ENCODE measurements around the gene C3orf20.

C3orf20 gene

DNA sequence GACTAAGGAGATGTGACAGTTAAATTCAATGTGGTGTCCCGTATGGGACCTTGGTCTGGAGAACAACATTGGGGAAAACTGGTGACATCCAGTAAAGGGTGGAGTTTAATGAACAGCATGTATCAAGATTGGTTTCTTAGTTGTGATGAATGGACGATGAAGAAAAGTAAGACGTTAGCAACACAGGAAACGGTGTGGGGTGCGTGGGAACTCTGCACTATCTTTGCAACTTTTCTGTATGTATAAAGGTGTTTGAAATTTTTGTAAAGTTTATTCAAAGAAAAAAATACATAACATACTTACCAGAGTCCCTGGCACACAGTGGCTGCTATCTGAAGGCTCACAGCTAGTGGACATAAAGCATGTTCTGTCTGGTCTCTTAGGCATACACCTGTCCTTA is 29.5 kb upstream of the C3orf20 start:
- Histone ChIP-seq H3K36me3 (no peaks in the 10 kb centered on the region), H3K4me3 (no peak overlapping the region), H3K27ac (no peak overlapping the region), H3K27me3 (peaks cover 0 to 35% of the 10 kb centered on the region in 2 donors), H3K9me3 (no peaks in the 10 kb centered on the region), H3K4me1 (peaks cover 0 to 1% (median 0%) of the 10 kb centered on the region in 4 donors)
- TF ChIP-seq, protein P1, sequence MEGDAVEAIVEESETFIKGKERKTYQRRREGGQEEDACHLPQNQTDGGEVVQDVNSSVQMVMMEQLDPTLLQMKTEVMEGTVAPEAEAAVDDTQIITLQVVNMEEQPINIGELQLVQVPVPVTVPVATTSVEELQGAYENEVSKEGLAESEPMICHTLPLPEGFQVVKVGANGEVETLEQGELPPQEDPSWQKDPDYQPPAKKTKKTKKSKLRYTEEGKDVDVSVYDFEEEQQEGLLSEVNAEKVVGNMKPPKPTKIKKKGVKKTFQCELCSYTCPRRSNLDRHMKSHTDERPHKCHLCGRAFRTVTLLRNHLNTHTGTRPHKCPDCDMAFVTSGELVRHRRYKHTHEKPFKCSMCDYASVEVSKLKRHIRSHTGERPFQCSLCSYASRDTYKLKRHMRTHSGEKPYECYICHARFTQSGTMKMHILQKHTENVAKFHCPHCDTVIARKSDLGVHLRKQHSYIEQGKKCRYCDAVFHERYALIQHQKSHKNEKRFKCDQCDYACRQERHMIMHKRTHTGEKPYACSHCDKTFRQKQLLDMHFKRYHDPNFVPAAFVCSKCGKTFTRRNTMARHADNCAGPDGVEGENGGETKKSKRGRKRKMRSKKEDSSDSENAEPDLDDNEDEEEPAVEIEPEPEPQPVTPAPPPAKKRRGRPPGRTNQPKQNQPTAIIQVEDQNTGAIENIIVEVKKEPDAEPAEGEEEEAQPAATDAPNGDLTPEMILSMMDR (IDR thresholded peaks at IDR 0.05), result no peak
- intact Hi-C loops (cut with DNase I; ENCODE audit: low total_unique reads), result loop anchor here (10.0 kb wide), 1 partner anchor 751 kb away; no protein-coding TSS in a partner anchor
- no peak for DNase-seq

DNA sequence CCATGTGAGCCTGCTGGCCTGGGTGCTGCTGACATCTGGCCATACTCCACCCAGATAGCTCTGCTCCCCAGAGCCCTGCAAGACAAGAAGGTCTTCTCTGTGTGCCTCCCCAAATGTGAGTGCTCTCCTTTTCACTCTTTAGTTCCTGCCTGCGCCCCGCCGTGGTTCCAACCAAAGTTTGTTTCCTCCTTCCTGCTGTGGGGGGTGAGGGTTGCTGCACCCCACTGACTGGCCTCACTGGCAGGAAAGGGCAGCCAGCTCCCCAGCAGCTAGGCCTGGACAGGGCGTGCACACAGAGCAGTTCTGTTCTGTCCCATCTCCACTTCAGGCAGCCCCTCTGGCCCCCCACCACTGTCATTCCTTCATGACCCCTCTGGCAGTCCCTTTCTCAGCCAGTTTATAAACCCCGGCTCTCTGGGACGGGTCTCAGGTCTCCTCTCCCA is 28.8 kb upstream of the C3orf20 start:
- intact Hi-C loops (cut with DNase I; ENCODE audit: low total_unique reads), result loop anchor here (10.0 kb wide), 1 partner anchor 751 kb away; no protein-coding TSS in a partner anchor
- peaks cover 0 to 28% of the 10 kb centered on the region in 2 donors for H3K27me3 ChIP-seq
- H3K4me3 ChIP-seq, result no peak overlapping the region

DNA sequence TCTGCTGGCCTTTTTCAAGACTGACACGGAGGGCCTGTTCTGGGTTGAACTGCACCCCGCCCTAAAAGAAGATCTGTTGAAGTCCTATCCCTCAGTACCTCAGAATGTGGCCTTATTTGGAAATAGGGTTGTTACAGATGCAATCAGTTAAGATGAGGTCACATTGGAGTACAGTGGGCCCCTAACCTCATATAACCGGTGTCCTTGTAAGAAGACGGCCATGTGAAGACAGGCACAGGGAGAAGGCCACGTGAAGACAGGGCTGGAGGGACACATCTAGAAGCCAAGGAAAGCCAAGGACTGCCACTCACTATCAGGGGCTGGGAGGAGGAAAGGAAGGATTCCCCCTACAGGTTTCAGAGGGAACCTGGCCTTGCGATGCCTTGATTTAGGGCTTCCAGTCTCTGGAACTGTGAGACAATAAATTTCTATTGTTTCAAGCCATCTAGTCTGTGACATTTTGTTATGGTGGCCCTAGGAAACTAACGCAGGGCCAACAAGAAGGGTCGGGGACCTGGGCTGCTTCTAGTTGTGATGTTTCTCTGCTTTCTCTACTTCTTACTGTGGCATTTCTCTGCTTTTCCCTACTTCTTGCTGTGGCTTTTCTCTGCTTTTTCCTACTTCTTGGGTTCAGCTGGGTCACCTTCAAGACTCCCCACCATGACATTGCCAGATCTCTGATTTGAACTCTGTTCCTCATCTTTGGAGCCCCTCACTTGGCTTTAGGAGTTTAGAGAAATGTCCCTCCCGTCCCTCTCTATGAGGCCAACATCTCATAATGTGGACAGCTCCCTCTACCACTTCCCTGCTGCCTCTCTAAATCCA is 28.1 kb upstream of the C3orf20 start:
- H3K36me3 ChIP-seq, result no peaks in the 10 kb centered on the region
- H3K27me3 ChIP-seq, result peaks cover 0 to 21% of the 10 kb centered on the region in 2 donors
- H3K9me3 ChIP-seq, result no peaks in the 10 kb centered on the region
- no peak overlapping the region for H3K27ac ChIP-seq
- H3K4me1 ChIP-seq, result peaks cover 0 to 7% (median 2%) of the 10 kb centered on the region in 4 donors
- no peak overlapping the region for H3K4me3 ChIP-seq
- TF ChIP-seq, protein P1 (IDR thresholded peaks at IDR 0.05), result no peak
- DNase-seq, result no peak
- intact Hi-C loops (cut with DNase I; ENCODE audit: low total_unique reads), result loop anchor here (10.0 kb wide), 1 partner anchor 752 kb away; no protein-coding TSS in a partner anchor

More for the DNA sequence above, 28.8 kb upstream of the C3orf20 start:
- TF ChIP-seq, protein P1 (IDR thresholded peaks at IDR 0.05), result no peak
- Histone ChIP-seq H3K9me3 (no peaks in the 10 kb centered on the region), H3K27ac (no peak overlapping the region), H3K4me1 (peaks cover 0 to 7% (median 2%) of the 10 kb centered on the region in 4 donors), H3K36me3 (no peaks in the 10 kb centered on the region)
- no peak for DNase-seq

DNA sequence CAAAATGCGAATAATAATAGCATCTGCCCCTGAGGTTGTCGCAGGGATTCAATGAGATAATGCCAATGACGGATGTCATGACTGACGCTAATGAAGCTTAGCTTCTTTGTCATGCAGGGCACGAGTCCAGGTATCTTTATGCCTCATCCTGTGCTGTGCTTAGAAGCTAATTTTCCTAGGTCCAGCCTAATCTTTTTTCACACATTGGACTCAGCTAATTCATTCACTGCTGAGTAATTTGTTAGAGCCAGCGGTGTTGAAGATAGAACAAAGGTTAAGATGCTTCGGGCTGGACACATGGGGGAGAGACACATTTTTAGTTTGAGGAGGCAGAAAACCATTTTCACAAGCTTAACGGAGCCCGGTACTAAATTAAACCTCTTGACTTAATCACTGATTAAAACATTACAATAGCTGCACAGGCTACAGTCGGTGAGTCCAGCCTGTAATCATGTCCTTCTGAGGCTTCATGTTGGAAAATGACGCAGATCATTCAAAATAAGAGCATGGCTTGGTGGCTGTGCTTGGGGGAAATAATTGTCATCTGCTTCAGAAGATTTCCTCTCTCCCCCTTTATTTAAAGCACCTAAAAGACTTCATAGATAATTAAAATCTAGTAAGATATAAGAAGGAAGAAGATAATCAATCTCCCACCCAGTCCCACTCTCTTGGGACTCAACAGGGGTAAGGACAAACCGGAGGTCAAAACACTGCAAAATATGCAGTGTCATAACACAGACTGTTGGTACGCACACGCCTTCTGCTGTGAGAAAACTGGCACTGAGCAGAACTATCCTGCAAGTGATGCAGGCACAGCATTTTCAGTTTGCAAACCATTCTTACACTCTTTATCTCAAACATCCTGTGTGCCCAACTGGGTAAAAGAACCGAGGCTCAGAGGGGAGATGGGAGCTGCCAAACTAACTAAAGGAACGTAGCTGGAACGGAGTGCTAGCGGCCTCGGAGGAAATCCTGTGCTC is 26.7 kb upstream of the C3orf20 start:
- peaks cover 0 to 7% of the 10 kb centered on the region in 2 donors for H3K27me3 ChIP-seq
- no peak for DNase-seq
- H3K4me1 ChIP-seq, result peaks cover 0 to 18% (median 12%) of the 10 kb centered on the region in 4 donors
- TF ChIP-seq, protein P1 (IDR thresholded peaks at IDR 0.05), result no peak
- H3K27ac ChIP-seq, result no peak overlapping the region
- no peaks in the 10 kb centered on the region for H3K9me3 ChIP-seq
- no peaks in the 10 kb centered on the region for H3K36me3 ChIP-seq
- intact Hi-C loops (cut with DNase I; ENCODE audit: low total_unique reads), result loop anchor here (10.0 kb wide), 1 partner anchor 753 kb away; no protein-coding TSS in a partner anchor
- H3K4me3 ChIP-seq, result no peak overlapping the region

DNA sequence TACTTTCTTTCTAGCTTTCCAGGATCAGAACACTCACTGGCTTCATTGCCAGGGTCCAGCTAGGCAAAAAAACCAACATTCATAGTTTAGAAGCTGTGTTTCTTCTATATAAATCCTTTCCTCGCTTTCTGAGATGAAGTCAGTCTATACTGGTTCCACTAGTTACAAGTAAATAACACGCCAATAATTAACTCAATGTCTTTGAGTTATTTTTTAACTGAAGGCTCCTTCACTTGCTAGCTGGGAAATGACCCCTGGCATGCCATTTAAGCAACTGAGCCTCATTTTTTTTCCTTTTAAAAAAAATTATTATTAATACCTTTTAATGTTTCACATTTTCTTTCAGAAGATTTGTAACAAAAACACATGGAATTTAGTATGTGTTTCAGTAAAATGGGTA is 25.5 kb upstream of the C3orf20 start:
- Histone ChIP-seq H3K27me3 (no peaks in the 10 kb centered on the region), H3K4me3 (no peak overlapping the region), H3K9me3 (no peaks in the 10 kb centered on the region), H3K4me1 (peaks cover 0 to 28% (median 19%) of the 10 kb centered on the region in 4 donors), H3K27ac (no peak overlapping the region), H3K36me3 (no peaks in the 10 kb centered on the region)
- no peak for DNase-seq
- TF ChIP-seq, protein P1 (IDR thresholded peaks at IDR 0.05), result no peak
- intact Hi-C loops (cut with DNase I; ENCODE audit: low total_unique reads), result loop anchor here (10.0 kb wide), 1 partner anchor 755 kb away; no protein-coding TSS in a partner anchor

Measured in tibial artery (tissue), 4 donors.